CD4-positive, alpha-beta T cell treated with Interleukin-12 subunit alpha and Interleukin-12 subunit beta, for 1 hour (primary cell): ENCODE data around the gene ODF2L.
A peak's percentile ranks its signal among the peaks of the same experiment; 100 is the strongest.
"Not testable (repeated sequence)": the region's sequence is repeated elsewhere in the genome, so short reads cannot be mapped to it uniquely, and the experiment has no call there.

Experiments used
- DNase-seq: peaks from one replicate; pipeline ENCODE4 v3.0.0-alpha.2; 2020

ODF2L gene

DNA sequence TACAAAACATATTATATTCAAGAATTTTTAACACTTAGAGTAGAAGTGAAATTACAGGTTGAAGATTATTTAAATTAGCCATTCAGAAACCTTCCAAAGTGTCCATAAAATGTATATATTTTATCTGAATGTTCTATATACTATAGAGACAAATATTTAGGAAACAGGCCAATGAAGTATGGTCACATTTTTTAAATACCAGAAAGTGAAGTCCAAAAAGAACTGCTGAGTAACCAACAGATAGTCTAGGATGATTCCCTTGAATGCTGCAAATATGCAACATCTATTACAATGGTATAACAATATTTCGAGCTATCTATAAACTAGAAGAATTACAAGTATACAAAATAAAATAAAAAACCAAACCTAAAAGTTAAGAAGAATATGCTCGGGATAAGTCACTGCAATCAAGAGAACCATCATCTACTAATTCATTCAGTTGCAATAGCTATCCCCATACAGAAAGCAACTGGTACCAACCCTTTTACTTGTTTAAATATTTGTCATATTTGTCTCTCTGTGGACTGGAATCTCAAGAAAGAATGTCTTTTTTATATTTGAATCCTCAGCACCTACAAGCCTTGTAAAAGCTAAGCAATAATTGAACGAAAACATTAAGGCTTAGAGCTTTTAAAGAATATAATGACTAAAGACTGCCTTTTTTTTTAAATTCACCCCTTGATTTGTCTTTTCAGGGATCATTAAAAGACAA lies 8.1 kb downstream of the ODF2L start:
- DNase-seq: no peak

DNA sequence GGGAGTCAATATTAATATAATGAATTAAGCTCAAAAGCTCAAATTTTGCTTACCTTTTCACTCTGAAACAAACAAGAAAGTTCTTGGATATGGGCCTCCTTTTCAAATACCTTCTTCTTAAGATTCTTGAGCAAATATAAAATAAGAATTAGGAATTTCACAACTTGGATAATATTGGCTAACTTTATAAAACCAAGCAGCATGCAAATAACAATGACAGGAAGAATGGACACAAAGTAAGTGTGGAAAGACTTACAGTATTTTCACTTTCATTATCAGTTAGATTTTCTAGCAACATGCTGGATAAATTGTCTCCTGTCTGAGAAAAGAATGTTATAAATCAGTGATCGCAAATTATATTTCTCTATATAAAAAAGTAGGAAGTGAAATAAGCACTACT lies 13.2 kb downstream of the ODF2L start:
- DNase-seq: no peak

DNA sequence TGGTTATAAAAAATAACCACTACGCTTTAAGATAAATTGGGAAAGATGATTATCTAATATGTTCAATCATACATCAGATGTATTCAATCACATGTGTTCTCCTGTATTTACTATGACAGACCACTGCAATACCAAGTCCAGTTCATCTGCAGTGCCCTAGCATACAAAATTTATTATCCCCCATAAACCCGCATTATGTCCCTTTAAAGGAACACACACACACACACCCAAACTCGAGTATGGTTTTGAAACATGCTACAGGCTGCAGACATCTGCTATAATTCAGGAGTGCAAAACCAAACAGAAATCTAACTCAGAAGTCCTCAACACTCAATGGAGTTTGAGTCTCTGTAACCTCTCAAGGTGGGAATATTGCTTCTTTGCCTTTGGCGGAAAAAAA lies 14.9 kb downstream of the ODF2L start:
- no peak for DNase-seq

DNA sequence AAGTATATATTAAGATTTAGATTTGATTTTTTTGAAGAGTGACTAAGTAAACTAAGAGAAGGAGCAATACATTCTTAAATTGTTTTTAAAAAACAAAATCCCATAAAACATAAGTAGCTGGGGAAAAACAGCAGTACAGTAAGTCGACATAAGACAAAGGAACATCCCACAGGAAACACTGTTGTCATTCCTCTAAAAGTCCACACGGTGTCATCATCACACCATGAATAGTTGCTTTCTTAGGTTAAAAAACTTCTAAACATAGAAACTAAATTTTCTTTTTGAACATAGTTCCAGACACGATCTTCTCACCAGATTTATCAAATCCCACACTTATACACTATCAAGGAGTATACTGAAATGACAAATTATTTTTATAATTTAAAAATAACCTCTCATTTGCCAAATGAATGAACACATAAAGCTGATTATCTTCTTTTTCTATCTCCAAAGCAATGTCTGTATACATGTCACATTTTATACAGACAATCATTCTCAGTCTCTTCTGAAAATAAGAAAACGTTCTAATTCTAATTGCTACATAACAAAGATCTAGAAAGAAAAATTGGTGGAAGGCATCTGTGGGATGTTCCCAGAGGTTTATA lies 15.8 kb downstream of the ODF2L start:
- DNase-seq: peak; percentile 61

DNA sequence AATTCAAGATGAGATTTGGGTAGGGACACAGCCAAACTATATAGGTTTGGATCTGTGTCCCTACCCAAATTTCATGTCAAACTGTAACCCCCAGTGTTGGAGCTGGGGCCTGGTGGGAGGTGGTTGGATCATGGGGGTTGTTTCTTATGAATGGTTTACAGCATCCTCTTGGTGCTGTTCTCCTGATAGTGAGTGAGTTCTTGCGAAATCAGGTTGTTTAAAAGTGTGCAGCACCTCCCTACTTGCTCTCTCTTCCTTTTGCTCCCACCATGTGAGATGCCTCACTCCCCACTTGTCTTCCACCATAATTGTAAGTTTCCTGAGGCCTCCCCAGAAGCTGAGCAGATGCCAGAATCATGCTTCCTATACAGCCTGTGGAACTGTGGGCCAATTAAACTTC lies 17.3 kb downstream of the ODF2L start:
- no peak for DNase-seq

DNA sequence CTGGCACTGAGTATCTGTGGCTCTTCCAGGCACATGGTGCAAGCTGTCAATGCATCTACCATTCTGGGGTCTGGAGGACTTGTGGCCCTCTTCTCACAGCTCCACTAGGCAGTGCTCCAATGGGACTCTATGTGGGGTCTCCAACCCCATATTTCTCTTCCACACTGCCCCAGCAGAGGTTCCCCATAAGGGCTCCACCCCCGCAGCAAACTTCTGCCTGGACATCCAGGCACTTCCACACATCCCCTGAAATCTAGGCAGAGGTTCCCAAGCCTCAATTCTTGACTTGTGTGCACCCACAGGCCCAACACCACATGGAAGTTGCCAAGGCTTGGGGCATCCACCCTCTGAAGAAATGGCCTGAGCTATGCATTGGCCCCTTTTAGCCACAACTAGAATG lies 18.8 kb downstream of the ODF2L start:
- DNase-seq: no peak

DNA sequence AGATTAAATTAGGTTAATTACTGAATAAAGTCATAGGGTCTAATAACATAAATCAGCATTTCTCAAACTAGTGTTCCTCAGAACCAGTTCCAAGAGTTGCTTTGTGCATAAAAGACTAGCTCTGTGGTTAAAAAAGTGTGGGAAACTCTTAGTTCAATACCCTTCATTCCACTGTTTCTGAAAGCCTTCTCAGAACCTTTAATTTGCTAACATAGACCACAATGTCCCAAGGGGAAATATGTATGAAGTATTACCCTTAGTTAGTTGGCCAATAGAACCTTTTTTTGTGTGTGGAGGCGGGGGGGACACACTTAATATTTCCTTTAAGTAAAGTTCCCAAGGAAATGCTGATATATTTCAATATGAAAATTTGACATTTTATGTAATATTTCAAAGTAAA lies 20.4 kb downstream of the ODF2L start:
- no peak for DNase-seq

DNA sequence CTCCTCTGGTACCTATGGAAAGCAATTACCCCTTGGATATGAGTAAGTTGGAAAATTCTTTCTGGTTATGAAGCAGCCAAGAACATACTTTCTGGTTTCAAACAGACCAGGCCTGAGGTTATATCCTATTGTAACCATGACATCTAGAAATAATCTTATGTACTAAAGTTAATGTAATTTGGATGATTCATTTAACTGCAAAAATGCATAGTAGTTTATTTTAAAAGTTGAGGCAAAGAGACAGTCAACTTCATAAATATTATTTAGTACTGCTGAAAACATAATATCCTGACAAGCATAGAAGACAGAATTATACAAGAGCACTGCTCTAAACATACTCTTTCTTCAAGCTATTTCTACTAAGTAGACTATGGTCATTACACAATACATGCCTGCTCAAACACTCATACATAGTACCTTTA lies 25.5 kb downstream of the ODF2L start:
- DNase-seq: no peak

DNA sequence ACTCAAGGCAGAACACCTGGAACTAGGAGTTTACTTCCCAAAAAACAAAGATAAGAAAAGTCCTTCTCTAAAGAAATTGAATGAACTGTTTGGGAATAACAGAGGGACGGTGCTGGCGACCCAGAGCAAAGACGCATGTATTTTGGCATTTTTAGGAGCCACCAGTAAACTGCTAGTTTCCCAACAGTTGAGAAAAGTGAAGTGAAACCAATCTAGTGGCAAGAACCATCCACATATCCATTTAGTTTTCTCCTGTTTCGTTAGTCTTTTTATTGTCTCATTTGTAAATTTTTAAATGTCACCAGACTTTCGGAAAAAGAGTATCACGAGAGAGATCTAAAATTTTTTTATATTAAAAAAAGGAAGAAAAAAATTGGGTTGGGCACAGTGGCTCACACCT lies 30.2 kb downstream of the ODF2L start:
- DNase-seq: no peak

DNA sequence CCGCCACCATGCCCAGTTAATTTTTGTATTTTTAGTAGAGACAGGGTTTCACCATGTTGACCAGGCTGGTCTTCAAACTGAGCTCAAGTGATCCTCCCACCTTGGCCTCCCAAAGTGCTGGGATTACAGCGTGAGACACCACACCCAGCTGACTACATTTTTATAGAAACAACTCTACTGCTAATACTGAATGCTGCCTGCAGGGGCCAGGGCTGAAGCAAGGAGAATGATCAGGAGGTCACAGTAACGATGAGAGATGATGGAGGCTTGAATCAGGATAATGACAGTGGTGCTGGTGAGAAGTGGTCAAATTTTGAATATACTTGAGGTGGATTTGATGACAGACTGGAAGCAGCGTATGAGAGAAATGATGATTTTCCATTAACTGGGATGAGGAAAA lies 33.3 kb downstream of the ODF2L start:
- no peak for DNase-seq

DNA sequence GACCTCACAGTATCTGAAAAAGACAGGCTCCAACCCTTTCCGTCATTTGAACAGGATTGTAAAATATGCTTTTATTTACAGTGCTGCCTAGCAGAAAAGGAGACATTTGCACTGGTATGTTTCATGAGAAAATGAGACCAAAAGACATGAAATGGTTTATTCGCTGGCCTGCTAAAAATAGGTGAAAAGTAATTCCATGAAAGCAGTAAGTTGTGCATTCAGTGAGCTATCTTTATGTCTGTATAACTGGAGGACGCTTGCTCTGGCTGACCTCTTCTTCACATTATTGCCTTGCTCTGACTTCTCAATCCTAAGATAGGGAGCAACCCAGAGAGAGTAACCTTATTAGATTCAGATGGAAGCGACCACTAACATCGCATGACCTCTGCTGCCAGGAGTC lies 38.3 kb downstream of the ODF2L start:
- DNase-seq: no peak

DNA sequence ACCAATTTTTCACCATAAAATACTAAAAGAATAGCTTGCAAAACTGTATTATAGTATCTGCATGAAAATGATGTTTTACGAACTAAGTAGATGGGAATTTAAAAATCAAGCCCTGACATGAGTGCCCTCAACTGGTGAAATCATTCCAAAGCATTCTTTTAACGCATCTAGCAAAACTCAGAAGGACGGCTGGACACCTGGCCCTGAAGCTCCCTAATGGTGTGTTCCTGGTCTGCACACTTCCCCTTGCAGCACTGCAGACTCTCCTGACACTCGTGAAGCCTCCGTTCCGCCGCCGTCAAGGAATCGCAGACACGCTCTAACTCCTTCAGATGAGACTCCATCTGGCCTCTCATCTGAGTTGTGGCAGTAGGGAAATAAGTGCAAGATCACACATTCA lies 39.9 kb downstream of the ODF2L start:
- DNase-seq: no peak

DNA sequence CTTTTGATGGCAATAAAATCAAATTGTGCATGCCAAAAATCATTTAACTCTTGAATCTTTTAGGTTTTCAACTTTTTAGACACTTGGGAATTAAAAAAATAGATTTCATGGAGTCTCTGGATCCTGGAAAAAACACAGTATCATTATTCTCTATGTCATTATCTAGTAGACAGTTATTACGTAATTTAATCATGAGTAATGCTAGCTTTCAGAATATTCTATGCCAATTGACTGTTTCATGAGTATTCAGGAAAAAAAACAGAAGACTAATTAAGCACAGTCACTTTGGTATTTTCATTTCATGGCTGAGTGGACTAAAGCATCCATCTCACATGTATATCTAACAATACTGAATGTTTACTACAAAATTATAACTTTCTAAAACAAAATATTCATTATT lies 44.0 kb downstream of the ODF2L start:
- DNase-seq: no peak

DNA sequence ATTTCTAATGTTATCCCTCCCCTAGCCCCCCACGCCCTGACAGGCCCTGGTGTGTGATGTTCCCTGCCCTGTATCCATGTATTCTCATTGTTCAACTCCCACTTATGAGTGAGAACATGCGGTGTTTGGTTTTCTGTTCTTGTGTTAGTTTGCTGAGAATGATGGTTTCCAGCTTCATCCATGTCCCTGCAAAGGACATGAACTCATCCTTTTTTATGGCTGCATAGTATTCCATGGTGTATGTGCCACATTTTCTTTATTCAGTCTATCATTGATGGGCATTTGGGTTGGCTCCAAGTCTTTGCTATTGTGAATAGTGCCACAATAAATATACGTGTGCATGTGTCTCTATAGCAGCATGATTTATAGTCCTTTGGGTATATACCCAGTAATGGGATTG lies 45.9 kb downstream of the ODF2L start:
- DNase-seq: not testable (repeated sequence)

DNA sequence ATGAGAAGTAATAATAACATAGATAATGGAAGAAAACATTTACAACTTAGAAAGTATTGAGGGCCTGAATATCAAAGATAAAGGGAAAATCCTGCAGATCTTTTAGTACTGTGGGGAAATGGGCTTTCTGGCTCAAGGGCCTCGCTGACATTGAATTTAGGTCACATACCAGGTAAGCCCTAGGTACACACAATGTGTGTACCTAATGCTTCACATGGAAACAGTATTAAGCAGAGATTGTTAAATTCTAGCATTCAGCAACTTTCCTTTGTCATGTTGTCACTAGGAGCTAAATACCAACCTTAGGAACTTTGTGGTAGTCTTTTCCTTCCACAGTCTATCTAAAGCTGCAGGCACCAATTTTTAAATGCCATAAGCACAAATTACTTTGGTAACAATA lies 49.7 kb downstream of the ODF2L start:
- DNase-seq: no peak

DNA sequence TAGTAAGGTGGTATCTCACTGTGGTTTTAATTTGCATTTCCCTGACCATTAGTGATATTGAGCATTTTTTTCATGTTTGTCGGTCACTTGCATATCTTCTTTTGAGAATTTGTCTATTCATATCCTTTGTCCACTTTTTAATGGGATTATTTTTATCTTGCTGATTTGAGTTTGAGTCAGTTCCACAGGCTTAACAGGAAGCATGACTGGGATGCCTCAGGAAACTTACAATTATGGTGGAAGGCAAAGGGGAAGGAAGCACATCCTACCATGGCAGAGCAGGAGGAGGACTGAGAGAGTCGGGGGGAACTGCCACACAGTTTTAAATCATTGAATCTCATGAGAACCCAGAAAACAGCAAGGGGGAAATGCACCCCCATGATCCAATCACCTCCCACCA lies 51.1 kb downstream of the ODF2L start:
- DNase-seq: no peak

DNA sequence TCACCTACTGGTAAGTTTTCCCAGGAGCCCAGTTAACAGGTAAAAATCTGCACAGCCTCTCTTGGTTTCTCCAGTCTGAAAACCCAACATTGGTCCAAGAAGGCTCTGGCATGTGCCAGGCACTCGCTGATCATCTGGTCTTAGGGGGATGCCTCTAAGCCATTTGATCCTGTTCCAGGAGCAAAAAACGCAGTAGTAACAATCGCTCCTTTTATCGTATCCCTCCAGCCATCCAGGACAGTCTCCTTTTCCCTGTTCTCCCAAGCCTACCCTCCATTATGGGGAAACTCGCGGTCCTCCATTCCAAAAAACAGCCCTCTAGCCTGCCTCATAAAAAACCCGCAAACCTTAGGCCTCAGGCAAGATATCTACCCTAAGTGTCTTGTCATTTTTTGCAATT lies 56.2 kb downstream of the ODF2L start:
- DNase-seq: no peak

DNA sequence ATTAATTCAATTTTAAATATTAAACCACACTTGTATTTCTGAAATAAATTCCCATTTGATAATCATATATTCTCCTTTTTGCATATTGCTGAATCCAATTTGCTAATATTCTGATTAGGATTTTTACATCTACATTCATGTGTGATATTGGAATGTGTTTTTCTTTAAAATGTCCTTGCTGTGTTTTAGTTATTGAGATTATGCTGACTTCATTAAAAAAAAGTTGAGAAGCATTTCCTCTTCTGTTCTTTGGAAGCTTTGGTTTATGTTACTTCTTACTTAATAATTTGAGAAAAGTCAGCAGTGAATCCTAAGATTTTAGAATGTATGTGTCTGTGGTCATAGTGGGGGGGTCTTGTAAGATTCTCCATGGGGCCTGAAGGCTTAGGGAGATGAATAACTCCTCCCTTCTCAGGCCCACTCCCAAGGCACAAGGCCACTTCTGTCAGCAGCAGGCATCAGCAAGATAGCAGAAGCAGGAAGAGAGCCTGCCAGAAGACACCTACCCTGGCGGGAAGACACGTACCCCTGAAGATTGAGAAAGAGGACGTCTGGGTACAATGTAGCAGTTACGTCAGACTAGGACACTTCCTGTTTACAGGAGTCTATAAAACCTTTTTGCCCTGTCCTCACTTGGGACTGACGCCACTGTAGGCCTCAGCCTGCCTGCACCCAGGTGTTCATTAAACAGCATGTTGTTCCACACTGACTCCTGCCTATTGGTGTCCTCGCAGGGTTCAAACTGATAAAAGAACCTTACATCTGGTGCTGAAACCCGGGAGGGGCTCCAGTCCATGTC lies 56.9 kb downstream of the ODF2L start:
- DNase-seq: no peak

DNA sequence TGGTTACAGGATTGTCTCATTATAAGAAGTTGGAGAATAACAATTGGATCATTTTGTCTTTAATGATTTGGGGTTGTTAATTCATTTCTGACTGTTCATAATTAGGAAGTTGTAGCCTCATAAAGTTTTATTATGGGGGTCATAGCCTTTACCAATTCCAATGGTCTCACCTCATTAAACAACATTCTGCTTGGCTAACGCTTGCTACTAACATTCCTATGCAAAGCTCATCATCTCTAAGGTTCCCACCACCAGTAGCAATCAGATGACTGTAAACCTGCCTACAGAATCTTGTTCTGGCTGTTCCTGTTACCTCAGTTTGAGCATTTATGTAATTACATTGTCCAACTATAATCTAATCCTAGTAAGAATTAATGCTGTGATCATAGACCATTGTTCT lies 60.2 kb downstream of the ODF2L start:
- DNase-seq: no peak

DNA sequence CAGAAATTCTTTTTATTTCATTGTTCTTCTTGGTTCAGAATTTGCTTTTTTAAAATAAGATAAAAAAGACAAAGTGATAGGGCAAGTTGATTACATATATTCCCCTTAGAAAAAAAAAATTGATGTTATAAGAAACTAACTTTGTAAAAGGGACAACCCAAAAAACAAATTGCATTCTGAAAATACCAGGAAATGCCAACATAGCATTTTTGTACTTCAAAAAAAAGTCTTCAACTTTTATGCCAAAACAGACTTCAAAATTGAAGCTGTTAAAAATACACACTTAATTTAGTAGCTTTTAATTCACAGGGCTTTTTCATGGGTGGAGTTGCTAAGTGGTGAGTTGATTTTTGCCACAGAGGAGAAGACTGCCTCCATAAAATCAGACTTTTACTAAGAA lies 70.9 kb downstream of the ODF2L start:
- DNase-seq: no peak

DNA sequence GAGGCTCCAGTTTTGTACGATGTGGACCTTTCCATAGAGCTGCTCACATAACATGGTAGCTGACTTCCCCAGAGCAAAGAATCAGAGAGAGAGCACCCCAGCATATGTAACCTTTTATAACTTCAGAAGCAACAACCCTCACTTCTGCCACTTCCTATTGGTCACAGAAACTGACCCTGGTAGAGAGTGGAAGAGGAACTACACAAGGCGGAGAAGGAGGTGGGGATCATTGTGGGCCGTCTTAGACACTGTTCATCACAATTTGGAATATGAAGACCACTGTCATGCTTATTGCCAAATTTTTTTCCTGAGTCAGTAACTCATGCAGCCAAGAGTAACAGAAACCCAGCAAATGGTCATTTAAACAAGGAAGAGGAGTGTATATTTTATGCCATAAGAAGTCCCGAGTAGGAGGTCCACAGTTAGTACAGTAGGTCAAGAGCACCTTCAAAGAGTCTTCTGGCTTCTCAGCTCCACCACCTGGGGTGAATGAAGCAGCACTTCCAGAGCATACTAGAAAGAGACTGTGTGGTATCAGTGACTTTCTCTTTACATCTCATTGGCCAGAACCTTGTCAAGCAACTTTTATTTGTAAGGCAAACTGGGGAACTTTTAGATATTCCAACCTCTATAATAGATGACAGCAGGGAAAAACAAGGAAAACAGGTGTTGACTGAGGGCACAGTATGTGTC lies 71.8 kb downstream of the ODF2L start:
- DNase-seq: no peak

DNA sequence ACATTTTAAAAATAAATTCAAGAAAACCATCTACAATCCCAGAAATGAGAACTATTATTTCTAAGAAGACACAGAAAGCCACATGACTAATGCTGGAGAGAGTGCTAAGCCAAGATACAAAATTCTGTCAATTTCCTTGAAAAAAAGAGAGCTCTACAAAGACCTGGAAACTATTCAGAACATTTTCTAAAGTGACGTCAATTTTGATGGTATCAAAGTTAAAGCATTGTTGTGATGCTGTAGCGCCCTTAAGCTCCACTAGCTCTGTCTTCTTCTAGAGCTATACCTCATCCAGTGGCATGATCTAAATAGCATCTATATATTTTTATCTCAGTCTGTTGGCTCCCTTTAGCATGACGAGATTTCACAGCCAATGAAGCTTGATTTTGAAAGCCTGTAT lies 73.9 kb downstream of the ODF2L start:
- no peak for DNase-seq

DNA sequence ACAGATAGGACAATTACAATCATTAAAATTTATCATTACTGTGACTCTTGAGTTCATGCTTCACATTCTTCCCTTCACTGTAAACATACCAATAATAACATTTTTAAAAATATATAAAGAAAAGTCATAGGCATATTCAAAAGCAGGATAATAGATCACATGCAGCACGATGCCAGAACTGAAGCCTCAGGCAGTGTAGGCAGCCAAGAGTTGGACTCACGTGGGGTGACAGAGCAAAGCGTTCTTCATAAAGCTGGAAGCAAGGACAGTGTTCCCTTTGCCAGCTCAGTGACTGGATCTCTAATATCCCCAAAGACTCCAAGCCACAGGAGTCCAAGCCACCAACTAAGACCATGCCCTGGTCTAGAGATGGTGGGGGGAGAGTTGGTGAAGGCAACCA lies 77.7 kb downstream of the ODF2L start:
- DNase-seq: no peak

DNA sequence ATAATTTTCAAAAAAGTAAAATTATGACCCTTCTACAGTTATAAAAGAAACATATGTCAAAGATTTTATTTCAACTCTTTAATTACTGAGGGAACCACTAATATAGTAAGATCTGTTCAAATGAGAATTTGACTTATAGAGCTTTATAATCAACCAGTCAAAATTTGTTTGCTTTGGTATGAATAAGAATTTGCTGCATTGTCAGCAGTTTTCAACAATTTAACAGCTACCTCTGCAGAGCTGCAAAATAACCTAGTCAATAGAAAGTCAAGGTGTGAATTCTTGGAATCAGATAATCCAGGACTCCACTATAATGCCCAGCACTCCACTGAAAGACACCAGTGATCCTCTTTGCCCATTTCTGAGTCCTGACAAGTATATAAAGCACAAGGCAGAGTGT lies 78.2 kb downstream of the ODF2L start:
- DNase-seq: no peak
